NCI-H226 (cell line): ENCODE measurements around the gene ACSL4.
"Not testable (repeated sequence)": the region's sequence is repeated elsewhere in the genome, so short reads cannot be mapped to it uniquely, and the experiment has no call there.

Source experiments
- DNase-seq: peaks from one replicate; pipeline ENCODE4 v3.0.0-alpha.2; 2015

Gene ACSL4

GRCh38 chrX:109732807-109733612 is at the start of gene ACSL4:
Gene ACSL4, minus strand, starts transcription at chrX:109733257. Its CDS starts 49,894 bp downstream, at chrX:109683363.
- peak; percentile 75 for DNase-seq

GRCh38 chrX:109777749-109778148 is 44.7 kb upstream of the ACSL4 start:
- no peak for DNase-seq

GRCh38 chrX:109776986-109777385 is 43.9 kb upstream of the ACSL4 start:
- no peak for DNase-seq

DNA sequence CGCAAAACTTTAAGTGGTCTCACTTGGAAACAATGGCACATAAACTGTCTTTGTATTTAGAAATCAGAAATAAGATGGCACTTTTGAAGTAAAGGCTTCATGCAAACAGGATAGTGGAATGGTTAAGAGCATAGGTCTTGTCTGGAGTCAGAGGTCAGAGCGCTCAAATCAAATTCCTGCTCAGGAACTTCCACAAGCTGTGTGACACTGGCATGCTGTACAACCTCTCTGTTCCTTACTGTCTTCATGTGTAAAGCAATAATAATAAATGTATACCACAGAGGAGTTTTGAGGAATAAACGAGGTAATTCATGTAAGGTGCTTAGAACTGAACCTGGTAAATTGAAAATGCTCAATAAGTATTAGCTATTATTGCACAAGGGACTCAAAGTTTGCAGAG is 43.4 kb upstream of the ACSL4 start:
- no peak for DNase-seq

- DNase-seq: no peak
Observed at GRCh38 chrX:109775386-109775785, 42.3 kb upstream of the ACSL4 start.

DNA sequence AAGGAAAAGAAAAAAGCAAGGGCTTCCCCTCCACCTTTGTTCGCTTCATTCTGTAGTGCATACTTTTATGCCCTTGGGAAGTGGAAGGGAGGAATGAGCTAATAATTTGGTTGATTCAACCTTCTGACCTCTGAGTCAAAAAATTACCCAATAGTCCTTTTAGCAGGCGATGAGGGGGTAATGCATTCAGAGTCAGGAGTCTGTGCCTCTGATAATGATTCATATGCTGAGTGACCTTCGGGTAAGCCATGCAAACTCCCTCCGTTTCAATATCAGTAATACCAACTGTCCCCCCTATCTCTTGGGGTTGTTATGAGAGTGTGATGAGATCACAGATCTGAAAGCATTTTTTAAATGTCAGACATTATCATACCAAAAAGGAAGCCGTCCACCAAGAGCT is 41.6 kb upstream of the ACSL4 start:
- peak; percentile 79 for DNase-seq

- no peak for DNase-seq
Observed at GRCh38 chrX:109774136-109774535, 41.1 kb upstream of the ACSL4 start.

- DNase-seq: no peak
Observed at GRCh38 chrX:109773374-109773773, 40.3 kb upstream of the ACSL4 start.

GRCh38 chrX:109770780-109771179 is 37.7 kb upstream of the ACSL4 start:
- DNase-seq: no peak

DNA sequence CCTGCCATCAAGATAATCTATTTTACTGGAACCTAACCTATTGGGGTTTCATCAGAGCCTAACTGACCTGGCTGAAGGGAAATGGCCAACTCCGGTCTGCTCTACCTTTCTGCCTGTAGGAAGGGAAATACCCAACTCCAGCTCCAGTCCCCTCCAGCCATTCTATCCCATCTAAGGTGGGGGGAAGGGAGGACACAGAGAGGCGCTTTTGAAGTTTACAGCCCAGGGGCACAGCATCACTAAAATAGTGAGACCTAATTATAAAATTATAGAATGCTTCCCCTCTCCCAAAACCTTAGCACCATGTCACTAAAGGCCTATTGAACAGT is 27.8 kb upstream of the ACSL4 start:
- DNase-seq: no peak

GRCh38 chrX:109760209-109760921 is 27.3 kb upstream of the ACSL4 start:
- no peak for DNase-seq

DNA sequence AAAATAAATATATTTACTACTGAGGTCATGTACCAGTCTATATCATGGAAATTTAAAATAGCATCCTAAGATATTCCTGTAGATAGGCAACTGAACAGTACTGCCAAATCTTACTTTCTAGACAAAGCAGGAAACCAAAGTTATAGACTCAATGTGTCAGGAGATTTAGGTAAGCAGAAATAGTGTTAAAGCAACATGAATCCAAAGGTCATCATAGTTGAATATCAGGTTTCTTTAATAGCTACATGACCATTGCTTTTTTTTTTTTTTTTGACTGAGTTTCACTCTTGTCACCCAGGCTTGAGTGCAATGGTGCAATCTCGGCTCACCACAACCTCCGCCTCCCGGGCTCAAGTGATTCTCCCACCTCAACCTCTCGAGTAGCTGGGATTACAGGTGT is 20.2 kb upstream of the ACSL4 start:
- DNase-seq: no peak

DNA sequence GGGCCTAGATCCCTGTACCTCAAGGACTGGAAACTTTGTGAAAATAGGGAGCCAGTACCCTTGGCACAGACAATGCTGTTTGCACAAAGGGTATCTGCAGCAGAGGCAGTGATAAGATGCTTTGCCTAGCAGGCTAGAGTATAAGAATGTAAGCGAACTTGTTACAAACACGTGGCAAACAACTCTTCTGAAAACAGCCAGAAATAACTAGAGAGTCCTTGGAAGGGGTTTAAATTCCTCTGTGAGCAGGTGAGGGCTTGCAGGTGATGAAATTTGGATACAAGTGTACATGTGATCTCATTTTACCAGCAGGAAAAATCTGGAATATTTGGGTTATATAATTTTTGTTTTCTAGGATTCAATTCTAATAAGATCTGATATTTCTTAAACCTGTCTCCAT is 18.6 kb upstream of the ACSL4 start:
- DNase-seq: no peak

DNA sequence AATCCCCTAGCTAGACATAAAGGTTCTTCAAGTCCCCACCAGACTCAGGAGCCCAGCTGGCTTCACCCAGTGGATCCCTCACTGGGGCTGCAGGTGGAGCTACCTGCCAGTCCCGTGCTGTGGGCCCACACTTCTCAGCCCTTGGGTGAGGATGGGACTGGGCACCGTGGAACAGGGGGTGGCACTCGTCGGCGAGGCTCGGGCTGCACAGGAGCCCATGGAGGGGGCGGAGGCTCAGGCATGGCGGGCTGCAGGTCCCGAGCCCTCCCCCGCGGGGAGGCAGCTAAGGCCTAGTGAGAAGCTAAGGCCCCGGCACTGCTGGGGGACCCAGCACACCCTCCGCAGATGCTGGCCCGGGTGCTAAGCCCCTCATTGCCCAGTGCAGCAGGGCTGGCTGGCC is 16.1 kb upstream of the ACSL4 start:
- DNase-seq: no peak

GRCh38 chrX:109747681-109748080 is 14.6 kb upstream of the ACSL4 start:
- no peak for DNase-seq

DNA sequence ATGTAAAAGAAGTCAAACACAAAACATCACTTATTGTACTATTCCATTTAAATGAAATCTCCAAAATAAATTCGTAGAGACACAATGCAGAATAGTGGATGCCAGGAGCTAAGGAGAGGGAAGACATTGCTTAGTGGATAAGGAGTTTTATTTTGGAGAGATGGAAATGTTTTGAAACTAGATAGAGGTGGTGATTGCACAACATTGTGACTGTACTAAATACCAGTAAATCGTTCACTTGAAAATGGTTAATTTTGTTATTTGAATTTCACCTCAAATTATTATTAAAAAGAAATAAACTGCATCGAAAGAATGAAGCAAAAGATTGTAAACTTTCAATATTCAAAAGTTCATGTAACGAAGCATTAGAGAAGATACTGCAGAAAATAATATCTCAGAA is 9.7 kb upstream of the ACSL4 start:
- DNase-seq: no peak

- not testable (repeated sequence) for DNase-seq
Observed at GRCh38 chrX:109740896-109741295, 7.8 kb upstream of the ACSL4 start.

GRCh38 chrX:109740433-109740809 is 7.4 kb upstream of the ACSL4 start:
- DNase-seq: no peak

- DNase-seq: no peak
Observed at GRCh38 chrX:109739625-109740432, 6.8 kb upstream of the ACSL4 start.

GRCh38 chrX:109735202-109735744 is 2.2 kb upstream of the ACSL4 start:
- DNase-seq: no peak

DNA sequence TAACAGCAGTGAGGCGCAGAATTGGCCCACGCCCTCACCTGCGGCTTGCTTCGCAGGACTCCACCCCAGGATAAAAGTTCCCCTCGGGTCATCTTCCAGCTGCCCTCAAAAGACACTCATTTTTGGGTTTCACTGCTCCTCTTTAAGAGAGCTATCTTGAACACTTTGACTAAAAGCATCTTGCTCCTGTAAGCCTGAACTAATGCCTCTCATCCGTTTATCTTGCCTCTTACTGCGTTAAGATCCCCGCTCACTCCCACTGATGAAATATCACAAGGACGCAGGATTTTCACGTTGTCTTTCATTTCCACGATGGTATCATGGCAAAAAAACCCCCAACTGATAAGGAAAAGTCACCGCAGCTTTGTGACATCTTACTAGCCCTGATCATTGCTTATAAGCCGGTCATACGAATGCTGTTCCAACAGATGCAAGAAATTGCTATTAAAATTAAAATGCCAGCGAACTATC is 591 bp upstream of the ACSL4 start:
- no peak for DNase-seq

GRCh38 chrX:109732017-109732801 is 848 bp downstream of the ACSL4 start:
- DNase-seq: peak; percentile 38

GRCh38 chrX:109728173-109728535 is 4.9 kb downstream of the ACSL4 start:
- no peak for DNase-seq
